ENCODE measurements around the gene FBXL14.

FBXL14 gene

DNA sequence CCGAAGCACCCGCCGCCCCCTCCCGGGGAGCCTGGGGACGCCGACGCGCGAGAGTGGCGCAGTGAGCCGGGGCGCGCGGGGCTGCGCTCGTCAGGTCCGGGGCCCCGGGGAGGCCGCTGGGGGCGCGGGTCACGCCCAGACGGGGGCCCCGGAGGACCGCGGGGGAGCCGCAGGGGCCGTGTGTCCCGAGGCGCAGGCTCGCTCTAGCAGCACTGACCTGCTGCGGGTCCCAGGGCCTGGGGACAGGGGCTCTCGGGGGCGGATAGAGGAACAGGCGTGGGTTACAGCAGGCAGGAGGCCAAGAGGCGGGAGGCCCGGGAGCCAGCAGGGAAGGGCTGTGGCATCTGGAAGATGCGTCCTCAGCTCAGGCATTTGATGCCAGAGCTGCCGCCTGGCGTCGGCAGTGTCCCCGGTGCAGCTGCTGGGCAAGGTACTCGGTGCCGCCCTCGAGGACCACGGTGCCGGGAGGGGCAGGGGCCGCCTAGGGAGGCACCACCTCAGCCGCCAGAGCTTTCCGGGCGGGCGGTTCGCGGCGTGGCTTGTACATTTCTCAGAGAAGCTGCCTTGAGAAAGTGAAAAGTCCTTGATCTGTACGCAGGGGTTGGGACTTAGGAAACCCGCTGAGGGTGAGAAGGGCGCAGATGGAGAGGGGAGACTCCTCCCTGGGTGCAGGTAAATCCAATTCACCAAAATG, 35.9 kb upstream of the FBXL14 start:
- DNase-seq (ENCODE audit: extremely low spot score): no peak
- TF ChIP-seq SUZ12 (IDR thresholded peaks at IDR 0.05): no peak
- ChIA-PET CTCF (interaction anchor here (0.6 to 2.5 kb wide), 10 partner anchors 8 to 512 kb away, joined by 3 to 6 read pairs (median 4); no protein-coding TSS in a partner anchor), POLR2A (interaction anchor here (1.2 to 1.8 kb wide), 3 partner anchors 14 to 310 kb away, joined by 3 to 8 read pairs (median 3); no protein-coding TSS in a partner anchor)

DNA sequence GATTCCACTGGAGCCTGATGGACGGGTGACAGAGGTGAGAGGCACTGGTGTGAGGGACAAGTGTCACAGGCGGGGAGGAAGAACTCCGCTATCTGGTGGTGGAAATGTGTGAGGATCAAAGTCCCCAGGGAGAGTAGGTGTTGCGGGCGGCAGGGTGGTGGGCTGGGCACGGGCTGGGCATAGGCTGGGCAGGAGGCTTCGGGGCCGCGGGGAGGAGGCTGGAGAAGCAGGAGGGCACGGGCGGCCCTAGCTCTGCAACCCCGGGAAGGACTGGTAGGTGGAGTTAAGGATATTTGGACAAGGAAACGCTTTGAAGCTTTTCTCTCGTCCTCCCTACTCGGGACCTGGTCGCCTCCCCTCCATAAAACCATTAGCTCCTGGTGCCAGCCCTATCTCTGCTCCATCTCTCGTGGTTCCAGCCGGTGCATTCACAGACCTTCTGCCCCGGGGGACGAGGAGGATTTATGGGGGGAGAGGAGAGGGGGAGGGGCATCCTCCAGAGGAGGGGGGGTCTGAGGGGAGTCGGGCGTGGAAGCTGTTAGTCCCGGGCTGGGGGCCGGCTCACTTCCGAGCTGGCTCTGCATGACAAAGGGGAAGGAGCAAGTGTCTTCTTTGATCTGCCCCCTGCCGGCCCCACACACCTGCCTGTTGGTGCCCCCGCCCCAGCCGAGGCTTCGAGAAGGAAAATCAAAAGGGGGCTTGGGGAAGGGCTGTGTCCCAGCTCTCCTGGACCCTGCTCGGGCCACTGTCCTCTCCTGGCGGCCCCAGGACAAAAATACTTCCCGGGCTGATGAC, 35.2 kb upstream of the FBXL14 start:
- ChIA-PET POLR2A (interaction anchor here (1.2 to 1.8 kb wide), 3 partner anchors 15 to 310 kb away, joined by 3 to 8 read pairs (median 3); no protein-coding TSS in a partner anchor), CTCF (interaction anchor here (0.6 to 2.5 kb wide), 11 partner anchors 9 to 555 kb away, joined by 3 to 6 read pairs (median 4); no protein-coding TSS in a partner anchor)
- DNase-seq (ENCODE audit: extremely low spot score): no peak
- TF ChIP-seq NFRKB (IDR thresholded peaks at IDR 0.05) (no peak), BHLHE40 (IDR thresholded peaks at IDR 0.05; ENCODE audit: borderline replicate concordance) (no peak), FOXK2 (IDR thresholded peaks at IDR 0.05) (no peak), FOXA1 (IDR thresholded peaks at IDR 0.05) (no peak), SUZ12 (IDR thresholded peaks at IDR 0.05) (no peak), HDGF (IDR thresholded peaks at IDR 0.05; ENCODE audit: borderline replicate concordance) (no peak), L3MBTL2 (conservative IDR thresholded peaks at IDR 0.05) (no peak), CTBP1 (IDR thresholded peaks at IDR 0.05; ENCODE audit: borderline replicate concordance) (no peak), ARNT (IDR thresholded peaks at IDR 0.05) (no peak), FOXM1 (IDR thresholded peaks at IDR 0.05; ENCODE audit: borderline replicate concordance) (no peak), LEF1 (IDR thresholded peaks at IDR 0.05; ENCODE audit: borderline replicate concordance) (no peak), ELF4 (IDR thresholded peaks at IDR 0.05) (no peak), SP1 (IDR thresholded peaks at IDR 0.05) (no peak), ZNF384 (IDR thresholded peaks at IDR 0.05) (no peak), TARDBP (IDR thresholded peaks at IDR 0.05) (no peak)
- TF ChIP-seq, protein P1, sequence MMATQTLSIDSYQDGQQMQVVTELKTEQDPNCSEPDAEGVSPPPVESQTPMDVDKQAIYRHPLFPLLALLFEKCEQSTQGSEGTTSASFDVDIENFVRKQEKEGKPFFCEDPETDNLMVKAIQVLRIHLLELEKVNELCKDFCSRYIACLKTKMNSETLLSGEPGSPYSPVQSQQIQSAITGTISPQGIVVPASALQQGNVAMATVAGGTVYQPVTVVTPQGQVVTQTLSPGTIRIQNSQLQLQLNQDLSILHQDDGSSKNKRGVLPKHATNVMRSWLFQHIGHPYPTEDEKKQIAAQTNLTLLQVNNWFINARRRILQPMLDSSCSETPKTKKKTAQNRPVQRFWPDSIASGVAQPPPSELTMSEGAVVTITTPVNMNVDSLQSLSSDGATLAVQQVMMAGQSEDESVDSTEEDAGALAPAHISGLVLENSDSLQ (IDR thresholded peaks at IDR 0.05): no peak

- CTCF ChIA-PET: interaction anchor here (0.6 to 2.0 kb wide), 9 partner anchors 10 to 554 kb away, joined by 3 to 6 read pairs (median 3); no protein-coding TSS in a partner anchor
- POLR2A ChIA-PET: interaction anchor here (1.2 to 1.8 kb wide), 2 partner anchors 23 to 311 kb away, joined by 3 to 8 read pairs; no protein-coding TSS in a partner anchor
- TF ChIP-seq ELF4 (IDR thresholded peaks at IDR 0.05) (no peak), CTBP1 (IDR thresholded peaks at IDR 0.05; ENCODE audit: borderline replicate concordance) (no peak), ARNT (IDR thresholded peaks at IDR 0.05) (no peak), LEF1 (IDR thresholded peaks at IDR 0.05; ENCODE audit: borderline replicate concordance) (no peak), FOXK2 (IDR thresholded peaks at IDR 0.05) (no peak), HDGF (IDR thresholded peaks at IDR 0.05; ENCODE audit: borderline replicate concordance) (no peak), ZNF384 (IDR thresholded peaks at IDR 0.05) (no peak), NFRKB (IDR thresholded peaks at IDR 0.05) (no peak), TARDBP (IDR thresholded peaks at IDR 0.05) (no peak)
- no peak for DNase-seq (ENCODE audit: extremely low spot score)
These were observed 34.4 kb upstream of the FBXL14 start, which contains the start of gene WNT5B for GRCh38 chr12:1628666-1629337. WNT5B (plus strand) TSS chr12:1629231; CDS start chr12:1631355, 2,124 bp downstream.

- CTCF ChIA-PET: no interaction called here
- POLR2A ChIA-PET: no interaction called here
These were observed 28.0 kb upstream of the FBXL14 start for GRCh38 chr12:1622406-1622805.

GRCh38 chr12:1620092-1620491, 25.7 kb upstream of the FBXL14 start:
- DNase-seq (ENCODE audit: extremely low spot score): no peak
- TF ChIP-seq HDGF (IDR thresholded peaks at IDR 0.05; ENCODE audit: borderline replicate concordance) (no peak), ARNT (IDR thresholded peaks at IDR 0.05) (no peak), L3MBTL2 (conservative IDR thresholded peaks at IDR 0.05) (no peak), SP1 (IDR thresholded peaks at IDR 0.05) (no peak), CTBP1 (IDR thresholded peaks at IDR 0.05; ENCODE audit: borderline replicate concordance) (no peak)
- CTCF ChIA-PET: no interaction called here
- POLR2A ChIA-PET: no interaction called here

More at GRCh38 chr12:1622406-1622805, 28.0 kb upstream of the FBXL14 start:
- no peak for DNase-seq (ENCODE audit: extremely low spot score)
- no peak for TF ChIP-seq HDGF (IDR thresholded peaks at IDR 0.05; ENCODE audit: borderline replicate concordance)
- no peak for TF ChIP-seq SUZ12 (IDR thresholded peaks at IDR 0.05)
- no peak for TF ChIP-seq LEF1 (IDR thresholded peaks at IDR 0.05; ENCODE audit: borderline replicate concordance)
- TF ChIP-seq SP1 (IDR thresholded peaks at IDR 0.05): no peak
- no peak for TF ChIP-seq FOXM1 (IDR thresholded peaks at IDR 0.05; ENCODE audit: borderline replicate concordance)
- no peak for TF ChIP-seq ZNF384 (IDR thresholded peaks at IDR 0.05)
- TF ChIP-seq NFRKB (IDR thresholded peaks at IDR 0.05): no peak
- no peak for TF ChIP-seq L3MBTL2 (conservative IDR thresholded peaks at IDR 0.05)
- no peak for TF ChIP-seq FOXK2 (IDR thresholded peaks at IDR 0.05)
- TF ChIP-seq TARDBP (IDR thresholded peaks at IDR 0.05): no peak
- TF ChIP-seq BHLHE40 (IDR thresholded peaks at IDR 0.05; ENCODE audit: borderline replicate concordance): no peak
- TF ChIP-seq ELF4 (IDR thresholded peaks at IDR 0.05): no peak
- TF ChIP-seq ARNT (IDR thresholded peaks at IDR 0.05): no peak
- TF ChIP-seq, protein P1 (IDR thresholded peaks at IDR 0.05): no peak
- TF ChIP-seq FOXA1 (IDR thresholded peaks at IDR 0.05): no peak
- no peak for TF ChIP-seq CTBP1 (IDR thresholded peaks at IDR 0.05; ENCODE audit: borderline replicate concordance)

GRCh38 chr12:1619587-1619986, 25.2 kb upstream of the FBXL14 start:
- no peak for DNase-seq (ENCODE audit: extremely low spot score)
- ChIA-PET POLR2A (no interaction called here), CTCF (no interaction called here)
- TF ChIP-seq L3MBTL2 (conservative IDR thresholded peaks at IDR 0.05) (no peak), FOXA1 (IDR thresholded peaks at IDR 0.05) (no peak), SUZ12 (IDR thresholded peaks at IDR 0.05) (no peak), ZNF384 (IDR thresholded peaks at IDR 0.05) (no peak), FOXK2 (IDR thresholded peaks at IDR 0.05) (no peak), BHLHE40 (IDR thresholded peaks at IDR 0.05; ENCODE audit: borderline replicate concordance) (no peak), ELF4 (IDR thresholded peaks at IDR 0.05) (no peak), TARDBP (IDR thresholded peaks at IDR 0.05) (no peak), SP1 (IDR thresholded peaks at IDR 0.05) (no peak), ARNT (IDR thresholded peaks at IDR 0.05) (no peak), CTBP1 (IDR thresholded peaks at IDR 0.05; ENCODE audit: borderline replicate concordance) (no peak), HDGF (IDR thresholded peaks at IDR 0.05; ENCODE audit: borderline replicate concordance) (no peak)
- TF ChIP-seq, protein P1 (IDR thresholded peaks at IDR 0.05): no peak

Data from HEK293T (cell line).